SKM-1 treated with dmso at 0.1 percent for 144 hours (cell line): ENCODE data around the gene VPS26C.
A peak's percentile ranks its signal among the peaks of the same experiment; 100 is the strongest.

Experiments
- DNase-seq: peaks from one replicate; lab custom pipeline; 2025; ENCODE audit not compliant: unreplicated experiment; lab: John Stamatoyannopoulos, UW

The VPS26C gene

GRCh38 chr21:37266515-37267221 lies 466 bp downstream of the VPS26C start:
- DNase-seq = no peak

GRCh38 chr21:37264808-37265207 lies 2.3 kb downstream of the VPS26C start:
- no peak for DNase-seq

DNA sequence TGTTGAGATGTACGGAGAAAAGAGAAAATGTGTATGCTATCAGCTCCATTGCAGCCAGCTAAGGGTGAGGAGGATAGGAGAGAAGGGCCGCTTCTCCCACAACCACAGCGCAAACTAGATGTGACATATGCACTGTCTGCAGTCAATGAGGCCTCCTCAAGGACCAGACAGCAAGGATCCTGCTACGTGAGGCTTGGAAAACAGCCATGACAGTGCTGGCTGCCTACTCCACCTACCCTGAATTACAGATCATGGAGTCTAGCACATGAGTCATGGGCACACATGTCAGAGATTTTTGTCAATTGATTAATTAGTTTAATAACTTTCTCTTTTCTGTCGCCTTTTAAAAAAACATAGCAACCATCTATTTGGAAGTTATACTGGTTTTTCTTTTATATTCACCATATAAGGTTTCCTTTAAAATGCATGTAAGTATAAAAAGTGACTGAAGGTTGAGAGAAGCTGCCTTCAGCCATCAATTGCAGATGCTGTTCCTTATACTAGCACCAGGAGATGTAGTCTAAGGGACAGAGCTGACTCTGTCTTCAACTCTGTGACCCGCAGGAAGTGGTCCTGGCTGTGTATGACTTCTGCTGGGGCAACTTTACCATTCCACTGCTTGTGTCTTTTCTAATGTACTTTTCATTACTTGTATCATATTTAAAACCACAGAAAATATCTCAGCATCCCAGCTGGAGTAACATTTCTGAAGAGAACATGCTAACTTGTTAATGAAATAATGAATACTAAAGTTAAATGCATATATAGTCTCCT lies 3.1 kb downstream of the VPS26C start:
- no peak for DNase-seq

- DNase-seq = no peak
Observed at GRCh38 chr21:37259426-37259825, 7.7 kb downstream of the VPS26C start.

DNA sequence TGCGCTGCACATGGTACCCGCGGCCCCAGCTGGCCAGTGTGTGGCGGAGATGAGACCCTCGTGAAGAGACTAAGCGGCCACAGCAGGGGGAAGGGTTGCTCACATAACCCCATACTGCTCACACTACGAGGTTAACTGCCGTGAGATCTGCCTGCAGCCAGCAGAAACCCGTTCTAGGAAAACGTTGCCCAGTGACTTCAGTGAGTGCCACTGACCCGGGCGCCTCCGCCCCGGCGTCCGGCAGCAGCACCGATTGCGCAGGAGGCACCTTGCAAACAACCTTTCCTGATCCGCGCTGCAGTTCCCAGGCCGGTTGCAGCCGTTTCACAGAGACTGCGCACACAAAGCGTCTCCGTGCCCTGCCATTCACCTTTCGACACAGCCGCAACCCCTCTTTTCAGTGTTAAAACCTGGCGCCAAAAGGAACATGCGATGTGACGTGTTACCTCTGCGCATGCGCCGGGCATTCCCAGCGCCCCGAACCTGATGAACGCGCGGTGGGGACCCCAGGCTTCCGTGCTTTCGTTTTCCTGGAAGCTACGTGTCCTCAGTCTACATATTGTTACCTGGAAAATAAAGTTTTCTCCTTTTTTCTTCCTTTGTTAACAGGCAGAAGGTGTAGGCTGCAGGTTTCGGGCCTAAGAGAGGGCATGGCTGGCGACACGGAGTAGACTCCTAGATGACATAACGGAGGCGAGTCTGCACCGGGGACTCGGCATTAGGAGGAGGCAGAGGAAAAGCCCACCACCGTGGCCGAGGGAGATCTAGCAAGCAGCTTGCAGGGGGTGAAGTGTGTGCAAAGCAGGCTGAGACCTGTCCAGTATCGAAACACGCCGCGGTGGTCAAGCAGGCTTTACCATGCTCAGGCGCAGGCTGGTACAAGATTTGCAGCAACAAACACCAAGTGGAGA lies 8.9 kb downstream of the VPS26C start:
- peak; percentile 73 for DNase-seq

DNA sequence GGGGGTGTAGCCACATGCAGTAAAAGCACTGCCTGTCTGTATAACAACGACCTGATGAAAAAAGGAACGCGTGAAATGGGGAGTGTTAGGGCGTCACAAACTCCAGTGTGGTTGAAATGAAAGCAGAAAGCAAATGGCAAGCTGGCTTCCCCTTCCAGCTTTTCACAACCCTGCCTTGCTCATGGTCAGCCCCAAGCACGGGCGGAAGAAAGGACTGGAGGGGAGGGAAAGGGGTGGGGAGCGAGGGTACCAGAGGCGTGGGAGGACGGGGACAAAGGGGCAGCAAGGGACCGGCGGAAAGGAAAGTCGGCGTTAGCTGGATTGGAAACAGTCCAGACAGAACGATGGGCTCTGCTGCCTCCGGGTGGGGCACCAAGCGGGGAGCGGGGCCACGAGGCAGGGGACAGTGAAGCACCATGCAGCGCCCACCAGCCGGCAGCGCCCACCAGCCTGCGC lies 9.6 kb downstream of the VPS26C start:
- no peak for DNase-seq

DNA sequence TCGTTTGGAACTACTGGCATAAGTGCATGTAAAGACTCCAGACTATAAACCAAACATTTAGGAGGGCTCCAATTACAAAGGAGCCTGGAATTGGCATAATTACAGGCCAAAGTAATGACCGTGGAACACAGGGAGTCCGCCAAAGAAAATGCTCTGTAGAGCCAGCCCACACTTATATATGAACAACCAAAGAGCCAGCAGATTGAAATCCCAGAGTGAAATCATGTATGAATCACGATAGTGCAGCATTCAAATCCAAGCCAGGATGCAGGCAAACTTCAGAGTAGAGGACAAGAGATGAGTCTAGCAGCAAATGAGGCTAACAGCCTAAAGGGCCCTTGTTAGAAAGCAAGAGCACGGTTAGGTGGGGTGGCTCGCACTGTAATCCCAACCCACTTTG lies 13.1 kb downstream of the VPS26C start:
- DNase-seq = no peak

DNA sequence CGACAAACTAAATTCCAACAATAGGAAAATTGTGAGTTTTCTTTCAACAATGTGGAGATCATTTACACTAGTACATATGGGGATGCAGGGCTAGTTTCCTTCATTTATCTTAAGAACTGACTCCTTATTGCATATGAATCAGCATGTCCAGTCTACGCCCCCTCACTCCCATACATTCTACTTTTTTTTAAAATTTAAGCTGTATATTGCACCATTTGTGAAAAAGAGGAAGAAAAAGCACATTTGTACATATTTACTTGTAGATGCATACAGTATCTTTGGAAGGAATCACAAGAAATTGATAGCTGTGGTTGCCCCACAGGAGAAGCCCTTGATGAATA lies 15.9 kb downstream of the VPS26C start:
- peak; percentile 56 for DNase-seq

DNA sequence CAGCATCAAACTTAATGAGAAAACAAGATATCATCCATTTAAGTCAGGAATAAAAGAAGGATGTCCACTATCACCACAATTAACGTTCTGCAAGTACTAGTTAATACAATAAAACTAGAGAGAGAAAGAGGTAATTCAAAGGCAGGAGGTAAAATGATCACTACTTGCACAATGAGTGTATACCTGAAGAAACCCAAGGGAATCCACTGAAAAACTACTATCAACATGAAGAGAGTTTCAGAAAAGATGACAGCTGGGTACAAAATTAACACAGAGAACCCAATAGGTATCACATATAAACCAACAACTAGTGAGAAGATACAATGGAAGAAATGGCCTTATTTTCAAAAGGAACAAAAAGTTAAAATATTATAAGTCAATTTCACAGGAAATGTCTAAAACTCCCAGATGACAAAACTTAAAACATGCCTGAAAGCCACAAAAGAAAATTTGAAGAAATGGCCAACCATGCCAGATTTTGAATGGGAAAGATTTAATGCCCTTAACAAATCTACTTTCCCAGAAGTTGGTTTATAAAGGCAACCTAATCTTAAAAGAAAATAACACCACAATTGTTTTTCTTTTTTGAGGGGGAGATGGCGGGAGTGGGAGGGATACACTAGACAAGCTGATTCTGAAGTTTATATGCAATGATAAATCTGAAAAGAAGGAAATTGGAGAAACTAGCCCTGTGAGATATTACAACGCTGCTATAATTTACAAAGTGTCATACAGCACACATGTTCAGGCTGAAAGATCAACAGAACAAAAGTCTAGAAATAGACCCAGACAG lies 17.8 kb downstream of the VPS26C start:
- no peak for DNase-seq

DNA sequence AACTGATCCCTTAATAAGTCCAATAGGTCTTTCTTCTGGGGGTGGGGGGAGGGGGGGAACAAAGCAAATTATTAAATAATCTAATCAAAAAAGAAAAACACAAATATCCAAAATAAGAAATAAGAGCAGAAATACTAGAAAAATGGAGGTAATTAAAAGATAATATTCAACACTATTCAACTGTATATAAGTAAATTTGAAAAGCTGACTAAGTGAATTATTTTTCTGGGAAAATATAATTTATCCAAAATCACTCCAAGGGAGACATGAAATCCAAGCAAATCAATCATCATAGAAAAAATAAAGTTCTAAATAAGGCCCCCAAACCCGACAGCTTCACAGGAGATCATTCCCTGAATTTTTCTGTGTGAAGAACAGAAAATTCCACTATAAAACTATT lies 18.8 kb downstream of the VPS26C start:
- DNase-seq = no peak

GRCh38 chr21:37245151-37245550 lies 22.0 kb downstream of the VPS26C start:
- DNase-seq = no peak

DNA sequence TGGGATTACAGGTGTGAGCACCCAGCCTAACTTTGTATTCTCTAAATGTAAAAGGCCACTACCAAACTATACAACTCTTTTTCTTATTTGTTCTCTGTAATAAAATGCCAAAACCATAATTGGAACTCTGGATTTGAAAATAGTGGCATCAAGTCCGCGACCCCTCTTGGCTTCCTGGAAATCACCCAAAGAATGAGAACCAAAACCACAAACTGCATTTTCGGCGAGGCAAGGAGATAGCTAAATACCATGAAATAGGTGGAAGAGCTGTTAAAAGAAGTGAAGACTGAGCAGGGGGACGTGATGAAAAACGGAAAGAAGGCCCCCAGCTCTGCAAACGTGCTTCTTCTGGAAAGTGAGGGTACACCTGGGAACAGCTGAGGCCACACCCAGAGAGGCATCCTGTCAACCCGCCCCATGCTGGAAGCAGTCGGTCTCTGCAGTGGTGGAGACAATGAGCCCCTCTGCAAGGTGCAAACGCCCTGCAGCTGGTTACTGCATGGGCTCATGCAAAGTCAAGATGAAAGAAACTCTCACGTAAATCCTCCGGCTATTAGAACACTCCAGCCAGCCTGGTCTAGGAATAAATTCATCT lies 22.5 kb downstream of the VPS26C start:
- DNase-seq = no peak

DNA sequence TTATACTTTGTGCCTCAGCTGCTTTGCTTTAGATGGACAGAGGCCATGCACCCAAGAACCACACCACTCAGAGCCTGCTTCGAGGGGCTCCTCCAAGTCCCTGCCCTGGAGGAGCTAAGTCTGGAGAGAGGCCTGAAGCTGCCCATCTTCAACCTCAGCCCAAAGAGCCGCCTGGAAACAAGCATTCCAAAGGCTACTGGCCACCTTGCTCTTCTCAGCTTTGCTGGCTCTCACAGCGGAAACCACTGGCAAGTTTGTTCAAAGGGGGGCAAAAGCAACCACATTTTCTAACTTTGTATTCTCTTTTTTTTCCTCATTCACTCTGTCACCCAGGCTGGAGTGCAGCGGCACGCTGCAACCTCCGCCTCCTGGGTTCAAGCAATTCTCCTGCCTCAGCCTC lies 23.2 kb downstream of the VPS26C start:
- no peak for DNase-seq

DNA sequence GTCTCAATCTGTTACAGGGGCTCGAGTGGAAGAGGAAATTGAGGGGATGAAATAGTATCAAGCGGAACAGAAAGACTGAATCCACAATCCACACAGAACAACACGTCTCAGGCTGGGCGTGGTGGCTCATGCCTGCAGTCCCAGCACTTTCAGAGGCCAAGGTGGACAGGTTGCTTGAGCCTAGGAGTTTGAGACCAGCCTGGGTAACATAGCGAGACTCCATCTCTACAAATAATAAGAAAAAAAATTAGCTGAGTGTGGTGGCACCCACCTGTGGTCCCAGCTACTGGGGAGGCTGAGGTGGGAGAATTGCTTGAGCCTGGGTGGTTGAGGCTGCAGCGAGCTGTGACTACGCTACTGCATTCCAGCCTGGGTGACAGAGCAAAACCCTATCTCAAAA lies 25.7 kb downstream of the VPS26C start:
- DNase-seq = no peak

- no peak for DNase-seq
Observed at GRCh38 chr21:37240978-37241377, 26.2 kb downstream of the VPS26C start.

- DNase-seq = no peak
Observed at GRCh38 chr21:37237764-37238163, 29.4 kb downstream of the VPS26C start.

- DNase-seq = no peak
Observed at GRCh38 chr21:37237346-37237745, 29.8 kb downstream of the VPS26C start.

DNA sequence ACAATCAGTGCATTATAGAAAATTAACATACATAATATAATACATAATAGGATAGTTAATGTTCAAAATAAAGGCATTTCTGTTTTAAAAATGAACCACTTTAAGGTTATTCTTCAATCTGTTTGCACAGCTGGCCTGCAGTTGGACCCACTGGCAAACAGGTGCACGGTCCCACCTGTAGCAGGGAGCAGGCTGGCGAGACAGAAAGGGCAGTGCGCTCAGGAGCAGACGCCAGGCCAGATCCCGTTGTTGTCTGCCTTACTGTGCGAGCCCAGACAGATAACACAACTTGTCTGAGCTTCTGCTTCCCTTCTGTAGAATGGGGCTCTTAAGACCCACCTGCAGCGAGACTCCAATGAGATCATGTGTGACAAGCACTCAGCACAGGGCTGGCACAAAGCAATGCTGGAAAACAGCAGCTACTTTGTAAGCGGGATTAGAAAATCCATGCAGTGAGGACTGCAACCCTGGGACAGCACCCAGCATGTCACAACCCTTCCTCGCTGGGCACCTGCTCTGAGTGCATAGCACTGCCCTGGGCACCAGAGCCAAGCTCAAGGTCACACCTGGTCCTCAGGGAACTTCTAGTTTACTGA lies 33.5 kb downstream of the VPS26C start:
- no peak for DNase-seq

- DNase-seq = no peak
Observed at GRCh38 chr21:37232274-37233018, 34.7 kb downstream of the VPS26C start.
